Skeletal muscle tissue (tissue), 4 donors: Measurements from ENCODE around the gene MAPT. TPM values are rescaled to one million over a fixed set of nuclear protein-coding genes. Genes with fewer than 3 reads are reported as not detected.
"Not testable (repeated sequence)": the region's sequence is repeated elsewhere in the genome, so short reads cannot be mapped to it uniquely, and the experiment has no call there.

Source experiments
- H3K27ac ChIP-seq: one replicate; pipeline ENCODE4 v1.7.0; 2013; ENCODE audit warnings: mild to moderate bottlenecking, low read depth, low read length, inconsistent platforms
- H3K27me3 ChIP-seq, 3 donors: one replicate each; pipeline ENCODE4 v1.7.0; 2013; ENCODE audit warnings: low read length in 3 of 3; ENCODE audit not compliant: control insufficient read depth in 3 of 3, insufficient read depth in 3 of 3
- H3K36me3 ChIP-seq, 3 donors: one replicate each; pipeline ENCODE4 v1.7.0; 2013; ENCODE audit warnings: low read length in 3 of 3; ENCODE audit not compliant: control insufficient read depth in 3 of 3, insufficient read depth in 3 of 3
- H3K4me1 ChIP-seq, 3 donors: one replicate each; pipeline ENCODE4 v1.7.0; 2013; ENCODE audit warnings: low read length in 3 of 3, mild to moderate bottlenecking in 3 of 3; ENCODE audit not compliant: control insufficient read depth in 3 of 3, insufficient read depth in 3 of 3
- H3K4me3 ChIP-seq, 3 donors: one replicate each; pipeline ENCODE4 v1.7.0; 2013; ENCODE audit warnings: low read length in 3 of 3
- H3K9ac ChIP-seq, 3 donors: one replicate each; pipeline ENCODE4 v1.7.0; 2013; ENCODE audit warnings: low read length in 3 of 3, mild to moderate bottlenecking in 3 of 3, moderate library complexity in 2 of 3, low read depth in 1 of 3
- H3K9me3 ChIP-seq, 3 donors: one replicate each; pipeline ENCODE4 v1.7.0; 2013; ENCODE audit warnings: low read length in 3 of 3; ENCODE audit not compliant: control insufficient read depth in 3 of 3
- total RNA-seq: library from RNA; depleted of rRNA; stranded (reverse); fragments of >200 nt; gene quantifications from one replicate; pipeline ENCODE4 v1.2.3, GENCODE V29; 2014
- donor health status: Osteomylitis.

Gene MAPT
- total RNA-seq, 1 donor from 2014 or later, result 4.7 TPM

DNA sequence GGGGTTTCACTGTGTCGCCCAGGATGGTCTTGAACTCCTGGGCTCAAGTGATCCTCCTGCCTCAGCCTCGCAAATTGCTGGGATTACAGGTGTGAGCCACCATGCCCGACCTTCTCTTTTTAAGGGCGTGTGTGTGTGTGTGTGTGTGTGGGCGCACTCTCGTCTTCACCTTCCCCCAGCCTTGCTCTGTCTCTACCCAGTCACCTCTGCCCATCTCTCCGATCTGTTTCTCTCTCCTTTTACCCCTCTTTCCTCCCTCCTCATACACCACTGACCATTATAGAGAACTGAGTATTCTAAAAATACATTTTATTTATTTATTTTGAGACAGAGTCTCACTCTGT, 108.6 kb downstream of the MAPT start:
- Histone ChIP-seq H3K9me3 (no peaks in the 10 kb centered on the region), H3K27me3 (no peaks in the 10 kb centered on the region), H3K9ac (peak overlapping the region in 1 of 3 donors; percentile 8), H3K27ac (no peak overlapping the region), H3K36me3 (peaks cover 0 to 5% (median 3%) of the 10 kb centered on the region in 3 donors), H3K4me1 (peaks cover 15 to 18% (median 17%) of the 10 kb centered on the region in 3 donors), H3K4me3 (no peak overlapping the region)

DNA sequence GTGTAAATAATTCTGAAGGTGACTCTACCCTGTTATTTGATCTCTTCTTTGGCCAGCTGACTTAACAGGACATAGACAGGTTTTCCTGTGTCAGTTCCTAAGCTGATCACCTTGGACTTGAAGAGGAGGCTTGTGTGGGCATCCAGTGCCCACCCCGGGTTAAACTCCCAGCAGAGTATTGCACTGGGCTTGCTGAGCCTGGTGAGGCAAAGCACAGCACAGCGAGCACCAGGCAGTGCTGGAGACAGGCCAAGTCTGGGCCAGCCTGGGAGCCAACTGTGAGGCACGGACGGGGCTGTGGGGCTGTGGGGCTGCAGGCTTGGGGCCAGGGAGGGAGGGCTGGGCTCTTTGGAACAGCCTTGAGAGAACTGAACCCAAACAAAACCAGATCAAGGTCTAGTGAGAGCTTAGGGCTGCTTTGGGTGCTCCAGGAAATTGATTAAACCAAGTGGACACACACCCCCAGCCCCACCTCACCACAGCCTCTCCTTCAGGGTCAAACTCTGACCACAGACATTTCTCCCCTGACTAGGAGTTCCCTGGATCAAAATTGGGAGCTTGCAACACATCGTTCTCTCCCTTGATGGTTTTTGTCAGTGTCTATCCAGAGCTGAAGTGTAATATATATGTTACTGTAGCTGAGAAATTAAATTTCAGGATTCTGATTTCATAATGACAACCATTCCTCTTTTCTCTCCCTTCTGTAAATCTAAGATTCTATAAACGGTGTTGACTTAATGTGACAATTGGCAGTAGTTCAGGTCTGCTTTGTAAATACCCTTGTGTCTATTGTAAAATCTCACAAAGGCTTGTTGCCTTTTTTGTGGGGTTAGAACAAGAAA, 109.8 kb downstream of the MAPT start:
- H3K36me3 ChIP-seq, result no peaks in the 10 kb centered on the region
- no peaks in the 10 kb centered on the region for H3K9me3 ChIP-seq
- H3K27me3 ChIP-seq, result no peaks in the 10 kb centered on the region
- H3K9ac ChIP-seq, result peak overlapping the region in 2 of 3 donors; percentile 35 to 51
- H3K4me3 ChIP-seq, result no peak overlapping the region
- no peak overlapping the region for H3K27ac ChIP-seq
- H3K4me1 ChIP-seq, result peaks cover 17 to 20% (median 18%) of the 10 kb centered on the region in 3 donors

GRCh38 chr17:46006082-46006481, 111.7 kb downstream of the MAPT start:
- peaks cover 17 to 23% (median 18%) of the 10 kb centered on the region in 3 donors for H3K4me1 ChIP-seq
- H3K27me3 ChIP-seq, H3K4me3 ChIP-seq, H3K9me3 ChIP-seq, H3K9ac ChIP-seq, H3K36me3 ChIP-seq, H3K27ac ChIP-seq: not testable (repeated sequence)

GRCh38 chr17:46007461-46007965, 113.2 kb downstream of the MAPT start:
- Histone ChIP-seq H3K36me3 (peaks cover 0 to 5% (median 0%) of the 10 kb centered on the region in 3 donors), H3K27me3 (no peaks in the 10 kb centered on the region), H3K9ac (no peak overlapping the region), H3K4me3 (no peak overlapping the region), H3K9me3 (no peaks in the 10 kb centered on the region), H3K4me1 (peaks cover 17 to 23% (median 18%) of the 10 kb centered on the region in 3 donors), H3K27ac (no peak overlapping the region)

DNA sequence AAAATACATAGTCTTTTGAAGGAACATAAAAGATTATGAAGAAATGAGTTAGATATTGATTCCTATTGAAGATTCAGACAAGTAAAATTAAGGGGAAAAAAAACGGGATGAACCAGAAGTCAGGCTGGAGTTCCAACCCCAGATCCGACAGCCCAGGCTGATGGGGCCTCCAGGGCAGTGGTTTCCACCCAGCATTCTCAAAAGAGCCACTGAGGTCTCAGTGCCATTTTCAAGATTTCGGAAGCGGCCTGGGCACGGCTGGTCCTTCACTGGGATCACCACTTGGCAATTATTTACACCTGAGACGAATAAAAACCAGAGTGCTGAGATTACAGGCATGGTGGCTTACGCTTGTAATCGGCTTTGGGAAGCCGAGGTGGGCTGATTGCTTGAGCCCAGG, 114.2 kb downstream of the MAPT start:
- Histone ChIP-seq H3K9me3 (no peaks in the 10 kb centered on the region), H3K36me3 (peaks cover 0 to 6% (median 2%) of the 10 kb centered on the region in 3 donors), H3K27ac (no peak overlapping the region), H3K27me3 (no peaks in the 10 kb centered on the region), H3K9ac (no peak overlapping the region), H3K4me3 (no peak overlapping the region), H3K4me1 (peaks cover 8 to 16% (median 13%) of the 10 kb centered on the region in 3 donors)

GRCh38 chr17:46009681-46010596, 115.6 kb downstream of the MAPT start:
- no peak overlapping the region for H3K9ac ChIP-seq
- no peaks in the 10 kb centered on the region for H3K9me3 ChIP-seq
- peaks cover 3 to 10% (median 7%) of the 10 kb centered on the region in 3 donors for H3K4me1 ChIP-seq
- no peak overlapping the region for H3K27ac ChIP-seq
- no peak overlapping the region for H3K4me3 ChIP-seq
- H3K27me3 ChIP-seq, result no peaks in the 10 kb centered on the region
- H3K36me3 ChIP-seq, result peaks cover 5 to 7% (median 6%) of the 10 kb centered on the region in 3 donors

- Histone ChIP-seq H3K4me1 (peaks cover 3 to 10% (median 7%) of the 10 kb centered on the region in 3 donors), H3K36me3 (peaks cover 5 to 7% (median 6%) of the 10 kb centered on the region in 3 donors), H3K9me3 (no peaks in the 10 kb centered on the region), H3K9ac (no peak overlapping the region), H3K27ac (no peak overlapping the region), H3K4me3 (no peak overlapping the region), H3K27me3 (no peaks in the 10 kb centered on the region)
These were observed 116.3 kb downstream of the MAPT start for GRCh38 chr17:46010597-46011186.

DNA sequence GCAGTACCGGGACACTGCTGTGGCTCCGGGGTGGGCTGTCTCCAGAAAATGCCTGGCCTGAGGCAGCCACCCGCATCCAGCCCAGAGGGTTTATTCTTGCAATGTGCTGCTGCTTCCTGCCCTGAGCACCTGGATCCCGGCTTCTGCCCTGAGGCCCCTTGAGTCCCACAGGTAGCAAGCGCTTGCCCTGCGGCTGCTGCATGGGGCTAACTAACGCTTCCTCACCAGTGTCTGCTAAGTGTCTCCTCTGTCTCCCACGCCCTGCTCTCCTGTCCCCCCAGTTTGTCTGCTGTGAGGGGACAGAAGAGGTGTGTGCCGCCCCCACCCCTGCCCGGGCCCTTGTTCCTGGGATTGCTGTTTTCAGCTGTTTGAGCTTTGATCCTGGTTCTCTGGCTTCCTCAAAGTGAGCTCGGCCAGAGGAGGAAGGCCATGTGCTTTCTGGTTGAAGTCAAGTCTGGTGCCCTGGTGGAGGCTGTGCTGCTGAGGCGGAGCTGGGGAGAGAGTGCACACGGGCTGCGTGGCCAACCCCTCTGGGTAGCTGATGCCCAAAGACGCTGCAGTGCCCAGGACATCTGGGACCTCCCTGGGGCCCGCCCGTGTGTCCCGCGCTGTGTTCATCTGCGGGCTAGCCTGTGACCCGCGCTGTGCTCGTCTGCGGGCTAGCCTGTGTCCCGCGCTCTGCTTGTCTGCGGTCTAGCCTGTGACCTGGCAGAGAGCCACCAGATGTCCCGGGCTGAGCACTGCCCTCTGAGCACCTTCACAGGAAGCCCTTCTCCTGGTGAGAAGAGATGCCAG, 117.6 kb downstream of the MAPT start:
- H3K4me3 ChIP-seq, result no peak overlapping the region
- no peak overlapping the region for H3K9ac ChIP-seq
- H3K27ac ChIP-seq, result no peak overlapping the region
- no peaks in the 10 kb centered on the region for H3K9me3 ChIP-seq
- H3K36me3 ChIP-seq, result peaks cover 5 to 7% (median 6%) of the 10 kb centered on the region in 3 donors
- no peaks in the 10 kb centered on the region for H3K27me3 ChIP-seq
- peaks cover 3 to 10% (median 7%) of the 10 kb centered on the region in 3 donors for H3K4me1 ChIP-seq

DNA sequence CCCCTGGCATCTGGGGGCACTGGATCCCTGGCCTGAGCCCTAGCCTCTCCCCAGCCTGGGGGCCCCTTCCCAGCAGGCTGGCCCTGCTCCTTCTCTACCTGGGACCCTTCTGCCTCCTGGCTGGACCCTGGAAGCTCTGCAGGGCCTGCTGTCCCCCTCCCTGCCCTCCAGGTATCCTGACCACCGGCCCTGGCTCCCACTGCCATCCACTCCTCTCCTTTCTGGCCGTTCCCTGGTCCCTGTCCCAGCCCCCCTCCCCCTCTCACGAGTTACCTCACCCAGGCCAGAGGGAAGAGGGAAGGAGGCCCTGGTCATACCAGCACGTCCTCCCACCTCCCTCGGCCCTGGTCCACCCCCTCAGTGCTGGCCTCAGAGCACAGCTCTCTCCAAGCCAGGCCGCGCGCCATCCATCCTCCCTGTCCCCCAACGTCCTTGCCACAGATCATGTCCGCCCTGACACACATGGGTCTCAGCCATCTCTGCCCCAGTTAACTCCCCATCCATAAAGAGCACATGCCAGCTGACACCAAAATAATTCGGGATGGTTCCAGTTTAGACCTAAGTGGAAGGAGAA, 118.2 kb downstream of the MAPT start:
- H3K27me3 ChIP-seq, result no peaks in the 10 kb centered on the region
- peaks cover 3 to 8% (median 4%) of the 10 kb centered on the region in 3 donors for H3K4me1 ChIP-seq
- no peaks in the 10 kb centered on the region for H3K9me3 ChIP-seq
- H3K4me3 ChIP-seq, result no peak overlapping the region
- H3K27ac ChIP-seq, result no peak overlapping the region
- H3K36me3 ChIP-seq, result peaks cover 5 to 7% (median 6%) of the 10 kb centered on the region in 3 donors
- no peak overlapping the region for H3K9ac ChIP-seq
